Neuronal stem cell (in vitro differentiated cells): ENCODE data around the gene TSEN54.
A peak's percentile ranks its signal among the peaks of the same experiment; 100 is the strongest.

ENCODE experiments used
- DNase-seq: peaks from one replicate; pipeline ENCODE4 v3.0.0-alpha.2; 2013; ENCODE audit warnings: low spot score
- H2AFZ ChIP-seq: one replicate; pipeline ENCODE4 v1.6.1; 2013; ENCODE audit warnings: mild to moderate bottlenecking, low read length, inconsistent platforms
- H2AK5ac ChIP-seq: 2 replicates; pipeline ENCODE4 v1.6.1; 2013; ENCODE audit warnings: low read depth, mild to moderate bottlenecking, inconsistent platforms, low read length, moderate library complexity, mixed read lengths
- H2BK120ac ChIP-seq: 2 replicates; pipeline ENCODE4 v1.6.1; 2013; ENCODE audit warnings: low read depth, mild to moderate bottlenecking, inconsistent platforms, low read length, moderate library complexity, mixed read lengths
- H2BK12ac ChIP-seq: one replicate; pipeline ENCODE4 v1.6.1; 2013; ENCODE audit warnings: low read length, inconsistent platforms
- H2BK15ac ChIP-seq: 2 replicates; pipeline ENCODE4 v1.6.1; 2013; ENCODE audit warnings: mild to moderate bottlenecking, low read length, inconsistent platforms, mixed read lengths
- H2BK5ac ChIP-seq: one replicate; pipeline ENCODE4 v1.6.1; 2013; ENCODE audit warnings: inconsistent platforms, mild to moderate bottlenecking, low read length, moderate library complexity
- H3K14ac ChIP-seq: one replicate; pipeline ENCODE4 v1.6.1; 2013; ENCODE audit warnings: low read length, inconsistent platforms
- H3K18ac ChIP-seq: 2 replicates; pipeline ENCODE4 v1.6.1; 2013; ENCODE audit warnings: low read length, inconsistent platforms
- H3K23ac ChIP-seq: 2 replicates; pipeline ENCODE4 v1.6.1; 2013; ENCODE audit warnings: low read depth, mild to moderate bottlenecking, mixed read lengths, low read length, inconsistent platforms; ENCODE audit not compliant: poor library complexity
- H3K27ac ChIP-seq: replicated peaks from 3 replicates; pipeline ENCODE4 v1.5.1; 2013; ENCODE audit warnings: low read length, inconsistent platforms
- H3K27me3 ChIP-seq, 3 experiments: 2 replicates each; pipeline ENCODE4 v1.6.1; 2013; ENCODE audit warnings: low read length in 3 of 3, mild to moderate bottlenecking in 2 of 3, inconsistent platforms in 1 of 3, low read depth in 1 of 3, mixed read lengths in 1 of 3, moderate library complexity in 1 of 3; ENCODE audit not compliant: control insufficient read depth in 3 of 3, insufficient read depth in 3 of 3
- H3K36me3 ChIP-seq, 2 donors: replicated peaks in 1 of 2; 2 replicates each; pipeline ENCODE4 v1.6.1; 2013; ENCODE audit warnings: low read length in 2 of 2; ENCODE audit not compliant: control insufficient read depth in 2 of 2, insufficient read depth in 2 of 2
- H3K4ac ChIP-seq: 2 replicates; pipeline ENCODE4 v1.6.1; 2013; ENCODE audit warnings: inconsistent platforms, mild to moderate bottlenecking, low read length, moderate library complexity
- H3K4me1 ChIP-seq, 2 donors: 1 replicate in 1 of 2; 2 replicates in 1 of 2; pipeline ENCODE4 v1.6.1; 2013; ENCODE audit warnings: low read length in 2 of 2, low read depth in 1 of 2; ENCODE audit not compliant: control insufficient read depth in 2 of 2, insufficient read depth in 1 of 2
- H3K4me2 ChIP-seq: one replicate; pipeline ENCODE4 v1.6.1; 2013; ENCODE audit warnings: mild to moderate bottlenecking, low read length, inconsistent platforms; ENCODE audit not compliant: insufficient read depth, poor library complexity, severe bottlenecking
- H3K4me3 ChIP-seq, 2 donors: 2 replicates each; pipeline ENCODE4 v1.5.1; 2013; ENCODE audit warnings: low read length in 2 of 2, mild to moderate bottlenecking in 2 of 2, inconsistent platforms in 1 of 2, moderate library complexity in 1 of 2
- H3K79me1 ChIP-seq: one replicate; pipeline ENCODE4 v1.6.1; 2013; ENCODE audit warnings: low read depth, mild to moderate bottlenecking, inconsistent platforms, low read length, moderate library complexity
- H3K9ac ChIP-seq: one replicate; pipeline ENCODE4 v1.6.1; 2013; ENCODE audit warnings: mild to moderate bottlenecking, low read depth, low read length, inconsistent platforms; ENCODE audit not compliant: poor library complexity
- H3K9me3 ChIP-seq, 2 donors: replicated peaks in 1 of 2; 2 replicates each; pipeline versions ENCODE3 to v1.6.1; 2013; ENCODE audit warnings: low read length in 2 of 2, mild to moderate bottlenecking in 2 of 2, inconsistent platforms in 1 of 2, low read depth in 1 of 2, mixed read lengths in 1 of 2, moderate library complexity in 1 of 2; ENCODE audit not compliant: control insufficient read depth in 2 of 2, insufficient read depth in 1 of 2
- H4K8ac ChIP-seq: one replicate; pipeline ENCODE4 v1.6.1; 2013; ENCODE audit warnings: low read depth, mild to moderate bottlenecking, inconsistent platforms, low read length, moderate library complexity
- H4K91ac ChIP-seq: one replicate; pipeline ENCODE4 v1.6.1; 2013; ENCODE audit warnings: low read length, low read depth, mild to moderate bottlenecking, inconsistent platforms; ENCODE audit not compliant: poor library complexity
- WGBS, 2 donors: extraction: QIAGEN DNeasy Blood & Tissue Kit; methylation state at CpG; one replicate each; pipeline ENCODE4 v1.1.7; 2013; ENCODE audit warnings: missing lambda C conversion rate in 2 of 2, mixed read lengths in 1 of 2; ENCODE audit not compliant: insufficient read length in 2 of 2, insufficient replicate concordance in 1 of 2; ENCODE audit errors: extremely low coverage in 2 of 2; 5-methylcytosine and 5-hydroxymethylcytosine counted together

TSEN54 gene

DNA sequence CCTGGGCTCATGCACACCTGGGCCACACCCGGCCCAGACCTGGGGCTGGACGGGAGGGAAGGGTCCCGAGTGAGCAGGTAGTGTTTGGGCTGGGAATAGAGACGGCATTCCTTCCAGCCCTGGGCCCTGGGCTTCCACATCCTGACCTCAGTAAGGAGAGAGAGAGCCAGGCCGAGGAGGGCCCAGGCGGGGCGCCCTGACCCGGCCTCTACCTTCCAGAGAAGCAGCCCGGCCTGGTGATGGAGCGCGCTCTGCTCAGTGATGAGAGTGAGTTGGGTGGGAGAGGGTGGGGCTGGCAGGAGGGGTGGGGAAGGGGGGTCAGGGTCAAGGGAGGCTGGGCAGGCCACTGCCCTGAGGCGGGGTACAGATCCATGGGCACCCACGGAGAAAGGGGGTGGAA lies 57.7 kb downstream of the TSEN54 start:
- Histone ChIP-seq H3K18ac (no peak overlapping the region), H3K4me2 (no peak overlapping the region), H3K4ac (no peak overlapping the region), H2AFZ (no peak overlapping the region), H4K91ac (no peak overlapping the region), H4K8ac (peak overlapping the region; percentile 19), H3K27me3 (peaks cover 0 to 9% (median 0%) of the 10 kb centered on the region in 3 experiments), H3K23ac (peak overlapping the region; percentile 31), H3K27ac (no peak overlapping the region), H2BK5ac (no peak overlapping the region), H2BK15ac (no peak overlapping the region), H2AK5ac (no peak overlapping the region), H2BK120ac (no peak overlapping the region), H3K79me1 (peaks cover 3% of the 10 kb centered on the region), H3K36me3 (peaks cover 0 to 5% of the 10 kb centered on the region in 2 donors), H2BK12ac (no peak overlapping the region), H3K4me1 (peaks cover 0 to 15% of the 10 kb centered on the region in 2 donors), H3K9ac (peak overlapping the region; percentile 63), H3K4me3 (no peak overlapping the region), H3K14ac (no peak overlapping the region), H3K9me3 (peaks cover 0 to 2% of the 10 kb centered on the region in 2 donors)
- WGBS, 2 donors = no CpG with 5 or more reads among the region's 13 CpGs
- DNase-seq = no peak
